ENCODE measurements around the gene CALHM2. TPM values are rescaled to one million over a fixed set of nuclear protein-coding genes. Genes with fewer than 3 reads are reported as not detected.

The CALHM2 gene
- total and polyA plus RNA-seq, 12 donors = 5.2 to 23.5 (median 11.6) TPM

- ATAC-seq (no peak), DNase-seq (no peak)
- H3K36me3 ChIP-seq = peaks cover 5 to 100% (median 91%) of the 10 kb centered on the region in 9 donors
- no peaks in the 10 kb centered on the region for H3K9me3 ChIP-seq
- no peaks in the 10 kb centered on the region for H3K27me3 ChIP-seq
- TF ChIP-seq, protein P1, sequence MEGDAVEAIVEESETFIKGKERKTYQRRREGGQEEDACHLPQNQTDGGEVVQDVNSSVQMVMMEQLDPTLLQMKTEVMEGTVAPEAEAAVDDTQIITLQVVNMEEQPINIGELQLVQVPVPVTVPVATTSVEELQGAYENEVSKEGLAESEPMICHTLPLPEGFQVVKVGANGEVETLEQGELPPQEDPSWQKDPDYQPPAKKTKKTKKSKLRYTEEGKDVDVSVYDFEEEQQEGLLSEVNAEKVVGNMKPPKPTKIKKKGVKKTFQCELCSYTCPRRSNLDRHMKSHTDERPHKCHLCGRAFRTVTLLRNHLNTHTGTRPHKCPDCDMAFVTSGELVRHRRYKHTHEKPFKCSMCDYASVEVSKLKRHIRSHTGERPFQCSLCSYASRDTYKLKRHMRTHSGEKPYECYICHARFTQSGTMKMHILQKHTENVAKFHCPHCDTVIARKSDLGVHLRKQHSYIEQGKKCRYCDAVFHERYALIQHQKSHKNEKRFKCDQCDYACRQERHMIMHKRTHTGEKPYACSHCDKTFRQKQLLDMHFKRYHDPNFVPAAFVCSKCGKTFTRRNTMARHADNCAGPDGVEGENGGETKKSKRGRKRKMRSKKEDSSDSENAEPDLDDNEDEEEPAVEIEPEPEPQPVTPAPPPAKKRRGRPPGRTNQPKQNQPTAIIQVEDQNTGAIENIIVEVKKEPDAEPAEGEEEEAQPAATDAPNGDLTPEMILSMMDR (IDR thresholded peaks at IDR 0.05) = no peak
- H3K27ac ChIP-seq = no peak overlapping the region
- intact Hi-C loops (cut with DNase I) = loop anchor here in 3 of 10 donors (10.0 kb wide), 2 partner anchors 181 to 451 kb away; no protein-coding TSS in a partner anchor
- H3K4me3 ChIP-seq = no peak overlapping the region
- WGBS, 2 donors = 87 to 98% methylated on average over 2 of the region's 2 CpGs
- H3K4me1 ChIP-seq = no peaks in the 10 kb centered on the region
These were observed 38.6 kb downstream of the CALHM2 start for GRCh38 chr10:103413564-103413963.

- Histone ChIP-seq H3K9me3 (no peaks in the 10 kb centered on the region), H3K4me3 (peak overlapping the region; percentile 80 to 98 (median 86)), H3K27ac (peak overlapping the region in 7 of 10 donors; percentile 70 to 96 (median 93)), H3K27me3 (no peaks in the 10 kb centered on the region), H3K4me1 (peaks cover 3 to 50% (median 44%) of the 10 kb centered on the region in 9 donors), H3K36me3 (peaks cover 0 to 63% (median 27%) of the 10 kb centered on the region in 9 donors)
- WGBS, 2 donors = 64 to 65% methylated on average over 19 of the region's 19 CpGs
- intact Hi-C loops (cut with DNase I) = no loop called here
- TF ChIP-seq, protein P1 (IDR thresholded peaks at IDR 0.05) = no peak
- no peak for DNase-seq
- no peak for ATAC-seq
These were observed 54.9 kb downstream of the CALHM2 start for GRCh38 chr10:103397191-103397825.

- Histone ChIP-seq H3K27ac (peak overlapping the region in 9 of 10 donors; percentile 57 to 96 (median 92)), H3K27me3 (no peaks in the 10 kb centered on the region), H3K36me3 (peaks cover 0 to 63% (median 24%) of the 10 kb centered on the region in 9 donors), H3K4me3 (peak overlapping the region; percentile 80 to 98 (median 86)), H3K9me3 (no peaks in the 10 kb centered on the region), H3K4me1 (peaks cover 3 to 53% (median 44%) of the 10 kb centered on the region in 9 donors)
- intact Hi-C loops (cut with DNase I) = no loop called here
- no peak for ATAC-seq
- 0 to 1% methylated on average over 8 of the region's 8 CpGs for WGBS, 2 donors
- DNase-seq = no peak
- TF ChIP-seq, protein P1 (IDR thresholded peaks at IDR 0.05) = no peak
These were observed 55.4 kb downstream of the CALHM2 start for GRCh38 chr10:103396789-103397087.

Other genes starting within 250 kb of the CALHM2 start
- gene RPEL1, start 206.5 kb downstream of the CALHM2 start, total RNA-seq = not detected
- under 1 TPM in 1 of 2 donors, not detected in 1; 0.01 TPM for gene RPEL1, start 206.5 kb downstream of the CALHM2 start, polyA plus RNA-seq
- not detected for gene INA, start 175.2 kb downstream of the CALHM2 start, total RNA-seq
- gene INA, start 175.2 kb downstream of the CALHM2 start, polyA plus RNA-seq = under 1 TPM in 1 of 2 donors, not detected in 1; 0.01 TPM
- 1 to 10 TPM; 5.5 to 8.0 (median 6.5) TPM for gene PCGF6, start 101.2 kb downstream of the CALHM2 start, total RNA-seq
- gene PCGF6, start 101.2 kb downstream of the CALHM2 start, polyA plus RNA-seq = 1 to 10 TPM; 6.1 to 7.4 TPM
- gene TAF5, start 84.4 kb downstream of the CALHM2 start, total RNA-seq = 1 to 10 TPM; 1.5 to 3.8 (median 2.1) TPM
- gene TAF5, start 84.4 kb downstream of the CALHM2 start, polyA plus RNA-seq = 1 to 10 TPM; 1.5 to 2.2 TPM
- 1,000 to 10,000 TPM in 9 of 10 donors, 100 to 1,000 TPM in 1; 936 to 1,374 (median 1,266) TPM for gene ATP5MK, start 55.9 kb downstream of the CALHM2 start, total RNA-seq
- 1,000 to 10,000 TPM; 1,385 to 3,857 TPM for gene ATP5MK, start 55.9 kb downstream of the CALHM2 start, polyA plus RNA-seq
- gene PDCD11, start 55.7 kb downstream of the CALHM2 start, total RNA-seq = 10 to 100 TPM in 8 of 10 donors, 1 to 10 TPM in 2; 9.4 to 16.9 (median 12.7) TPM
- 10 to 100 TPM; 10.9 to 15.1 TPM for gene PDCD11, start 55.7 kb downstream of the CALHM2 start, polyA plus RNA-seq
- gene CALHM1, start 6.5 kb upstream of the CALHM2 start, total RNA-seq = not detected
- gene CALHM1, start 6.5 kb upstream of the CALHM2 start, polyA plus RNA-seq = not detected
- gene CALHM3, start 26.9 kb upstream of the CALHM2 start, total RNA-seq = not detected
- not detected for gene CALHM3, start 26.9 kb upstream of the CALHM2 start, polyA plus RNA-seq
- 1 to 10 TPM in 1 of 10 donors, under 1 TPM in 7, not detected in 2; 0.05 to 1.0 (median 0.21) TPM for gene NEURL1, start 41.3 kb upstream of the CALHM2 start, total RNA-seq
- gene NEURL1, start 41.3 kb upstream of the CALHM2 start, polyA plus RNA-seq = under 1 TPM in 1 of 2 donors, not detected in 1; 0.06 TPM